ENCODE data around the gene RIMBP2. TPM values are rescaled to one million over a fixed set of nuclear protein-coding genes. Genes with fewer than 3 reads are reported as not detected.

Gene RIMBP2
- total RNA-seq, 1 donor from 2014 or later = not detected

- intact Hi-C loops (cut with DNase I) = no loop called here
- no peak for DNase-seq (ENCODE audit: low spot score)
These were observed 29.5 kb downstream of the RIMBP2 start for GRCh38 chr12:130686511-130686991.

GRCh38 chr12:130685850-130686249 is 30.2 kb downstream of the RIMBP2 start:
- intact Hi-C loops (cut with DNase I) = no loop called here
- no peak for DNase-seq (ENCODE audit: low spot score)

DNA sequence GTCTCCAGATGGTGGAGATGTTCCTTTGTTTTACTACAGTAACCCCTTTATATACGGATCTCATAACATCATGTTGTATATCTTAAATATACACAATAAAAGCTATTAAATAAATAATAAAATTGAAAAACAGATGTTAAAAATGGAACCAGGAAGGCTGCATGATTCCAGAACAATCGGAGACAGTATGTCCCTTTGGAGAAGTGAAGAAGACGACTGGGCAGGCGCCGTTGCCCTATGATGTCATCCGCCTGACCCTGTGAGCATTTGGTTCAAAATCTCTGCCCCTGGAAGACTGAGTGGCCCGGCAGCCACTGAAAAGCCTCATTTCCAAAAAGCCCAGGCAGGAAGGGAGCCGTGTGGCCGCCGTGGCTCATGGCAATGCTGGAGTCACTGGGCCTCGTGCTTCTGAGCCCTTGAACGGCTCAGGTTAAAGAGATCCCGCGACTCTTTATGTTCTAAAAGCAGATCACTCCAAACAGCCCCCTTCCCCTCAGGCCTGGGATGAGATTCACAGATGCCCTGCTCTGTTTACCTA is 30.8 kb downstream of the RIMBP2 start:
- intact Hi-C loops (cut with DNase I) = no loop called here
- DNase-seq (ENCODE audit: low spot score) = no peak

DNA sequence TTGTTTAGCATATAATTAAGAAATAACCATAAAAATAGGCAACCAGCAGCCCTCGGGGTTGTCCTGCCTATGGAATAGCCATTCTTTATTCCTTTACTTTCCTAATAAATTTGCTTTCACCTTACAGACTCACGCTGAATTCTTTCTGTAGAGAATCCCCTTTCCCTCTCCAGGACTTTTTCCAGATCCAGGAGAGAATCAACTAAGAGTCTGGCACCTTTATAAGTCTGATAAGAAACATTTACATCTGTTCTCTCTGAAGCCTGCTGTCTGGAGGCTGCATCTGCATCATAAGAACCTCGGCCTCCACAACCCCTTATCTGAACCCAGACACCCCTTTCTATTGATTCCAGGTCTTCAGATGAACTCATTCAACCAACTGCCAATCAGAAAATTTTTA is 32.3 kb downstream of the RIMBP2 start:
- intact Hi-C loops (cut with DNase I) = no loop called here
- no peak for DNase-seq (ENCODE audit: low spot score)

GRCh38 chr12:130683080-130683479 is 33.0 kb downstream of the RIMBP2 start:
- intact Hi-C loops (cut with DNase I) = no loop called here
- DNase-seq (ENCODE audit: low spot score) = no peak

- DNase-seq (ENCODE audit: low spot score) = no peak
- intact Hi-C loops (cut with DNase I) = no loop called here
These were observed 35.6 kb downstream of the RIMBP2 start for GRCh38 chr12:130680451-130680990.

DNA sequence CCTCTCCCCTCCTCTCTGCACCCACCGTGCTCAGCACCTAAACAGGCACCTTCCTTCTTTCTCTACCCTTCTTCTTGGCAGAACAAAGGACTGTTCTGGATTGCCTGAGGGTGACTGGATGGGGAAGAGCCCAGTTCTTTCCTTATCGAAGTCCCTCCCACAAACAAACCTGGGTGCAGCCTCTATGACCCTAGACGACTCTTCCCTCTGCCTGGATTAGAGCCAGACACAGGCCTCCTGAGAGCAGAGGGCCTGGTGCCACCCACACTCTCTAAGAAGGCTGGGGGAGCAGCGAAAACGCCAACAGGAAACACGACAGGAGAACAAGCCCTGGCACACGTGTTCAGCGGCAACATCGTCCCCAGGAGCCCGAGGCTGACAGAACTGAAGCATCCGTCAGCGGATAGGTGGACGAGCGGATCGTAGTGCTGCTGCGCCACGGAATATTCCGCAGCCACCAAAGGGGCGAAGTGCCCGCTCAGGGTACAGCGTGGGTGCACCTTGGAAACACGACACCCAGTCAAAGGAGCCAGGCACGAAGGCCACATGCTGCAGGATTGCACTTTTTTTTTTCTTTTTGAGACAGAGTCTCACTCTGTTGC is 38.0 kb downstream of the RIMBP2 start:
- DNase-seq (ENCODE audit: low spot score) = no peak
- intact Hi-C loops (cut with DNase I) = no loop called here

GRCh38 chr12:130675791-130676190 is 40.3 kb downstream of the RIMBP2 start:
- no peak for DNase-seq (ENCODE audit: low spot score)
- intact Hi-C loops (cut with DNase I) = no loop called here

- DNase-seq (ENCODE audit: low spot score) = no peak
- intact Hi-C loops (cut with DNase I) = no loop called here
These were observed 41.0 kb downstream of the RIMBP2 start for GRCh38 chr12:130675121-130675520.

GRCh38 chr12:130674676-130675075 is 41.4 kb downstream of the RIMBP2 start:
- intact Hi-C loops (cut with DNase I) = no loop called here

DNA sequence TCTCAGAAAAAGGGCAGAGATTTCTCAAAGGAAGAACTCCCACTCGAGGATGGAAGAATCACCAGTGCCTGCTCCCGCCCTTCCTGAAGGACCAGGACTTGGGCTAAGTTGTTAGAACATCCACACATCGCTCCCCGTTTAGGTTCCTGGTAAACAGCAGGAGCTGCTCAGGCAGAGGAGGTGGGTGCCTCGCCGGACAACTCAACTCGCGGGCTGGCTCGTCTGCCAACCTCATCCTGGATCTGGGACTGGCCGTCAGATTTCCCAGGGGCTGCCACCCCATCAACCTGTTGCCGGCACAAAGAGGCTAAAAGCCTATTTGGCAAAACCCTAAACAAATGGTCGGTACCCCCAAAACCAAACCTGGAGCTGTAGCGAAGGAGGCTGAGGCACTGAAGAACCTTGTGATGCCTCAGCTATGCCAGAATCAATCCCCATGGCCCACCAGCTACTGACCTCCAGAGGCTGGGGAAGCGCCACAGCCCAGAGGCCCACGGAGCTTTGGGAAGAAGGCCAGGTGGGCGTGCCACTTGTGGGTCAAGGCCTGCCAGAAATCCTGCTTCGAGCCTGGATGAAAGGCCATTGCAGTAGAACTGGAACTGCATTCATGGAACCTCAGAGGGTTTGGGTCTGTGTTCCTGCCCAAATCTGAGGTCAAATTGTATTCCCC is 42.9 kb downstream of the RIMBP2 start:
- intact Hi-C loops (cut with DNase I) = no loop called here
- no peak for DNase-seq (ENCODE audit: low spot score)

More at GRCh38 chr12:130674676-130675075, 41.4 kb downstream of the RIMBP2 start:
- no peak for DNase-seq (ENCODE audit: low spot score)

GRCh38 chr12:130672089-130672820 is 43.8 kb downstream of the RIMBP2 start:
- DNase-seq (ENCODE audit: low spot score) = no peak
- intact Hi-C loops (cut with DNase I) = no loop called here

DNA sequence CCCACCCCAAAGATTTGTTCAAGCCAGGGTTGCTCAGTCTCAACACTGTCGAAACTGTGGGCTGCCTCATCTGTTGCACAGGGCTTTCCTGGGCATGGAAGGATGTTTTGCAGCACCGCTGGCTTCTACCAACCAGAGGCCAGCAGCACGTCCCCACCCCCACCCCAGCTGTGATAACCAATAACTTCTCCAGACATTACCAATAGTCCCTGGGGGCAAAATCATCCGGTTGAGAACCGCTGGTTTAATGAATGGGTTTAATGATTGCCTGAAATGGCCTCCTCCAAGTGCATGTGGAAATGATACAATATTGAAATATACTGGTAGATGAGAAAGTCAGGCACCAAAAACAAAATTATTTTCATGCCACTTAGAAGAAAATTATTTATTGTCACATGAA is 44.5 kb downstream of the RIMBP2 start:
- DNase-seq (ENCODE audit: low spot score) = no peak
- intact Hi-C loops (cut with DNase I) = no loop called here

DNA sequence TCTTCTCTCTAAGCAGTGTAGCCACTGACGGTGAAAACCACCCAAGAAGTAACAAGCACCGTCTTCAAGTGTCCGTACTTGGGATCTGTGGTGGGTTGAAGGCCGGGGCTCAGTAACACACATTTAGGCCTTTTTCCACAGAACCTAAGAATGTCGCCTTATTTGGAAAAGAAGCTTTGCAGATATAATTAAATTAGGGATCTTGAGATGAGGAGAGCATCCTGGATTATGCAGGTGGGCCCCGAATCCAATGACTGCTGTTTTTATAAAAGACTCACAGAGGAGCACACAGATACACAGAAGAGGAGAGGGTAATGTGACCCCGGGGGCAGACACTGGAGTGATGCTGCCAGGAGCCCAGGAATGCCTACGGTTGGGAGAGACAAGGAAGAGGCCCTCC is 46.3 kb downstream of the RIMBP2 start:
- intact Hi-C loops (cut with DNase I) = no loop called here
- DNase-seq (ENCODE audit: low spot score) = no peak

DNA sequence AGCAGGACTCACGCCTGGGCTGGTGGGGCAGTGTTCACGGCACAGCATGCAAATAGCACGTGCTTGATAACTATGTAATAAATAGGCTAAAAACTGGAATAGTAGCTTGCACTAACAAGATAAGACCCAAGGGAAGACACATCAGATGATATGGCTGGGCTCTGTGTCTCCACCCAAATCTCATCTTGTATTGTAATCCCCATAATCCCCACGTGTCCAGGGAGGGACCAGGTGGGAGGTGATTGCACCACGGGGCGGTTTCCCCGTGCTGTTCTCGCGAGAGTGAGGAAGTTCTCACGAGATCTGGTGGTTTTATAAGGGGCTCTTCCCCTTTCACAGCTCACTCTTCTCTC is 46.9 kb downstream of the RIMBP2 start:
- DNase-seq (ENCODE audit: low spot score) = no peak
- intact Hi-C loops (cut with DNase I) = no loop called here

GRCh38 chr12:130668286-130669204 is 47.6 kb downstream of the RIMBP2 start:
- intact Hi-C loops (cut with DNase I) = no loop called here

DNA sequence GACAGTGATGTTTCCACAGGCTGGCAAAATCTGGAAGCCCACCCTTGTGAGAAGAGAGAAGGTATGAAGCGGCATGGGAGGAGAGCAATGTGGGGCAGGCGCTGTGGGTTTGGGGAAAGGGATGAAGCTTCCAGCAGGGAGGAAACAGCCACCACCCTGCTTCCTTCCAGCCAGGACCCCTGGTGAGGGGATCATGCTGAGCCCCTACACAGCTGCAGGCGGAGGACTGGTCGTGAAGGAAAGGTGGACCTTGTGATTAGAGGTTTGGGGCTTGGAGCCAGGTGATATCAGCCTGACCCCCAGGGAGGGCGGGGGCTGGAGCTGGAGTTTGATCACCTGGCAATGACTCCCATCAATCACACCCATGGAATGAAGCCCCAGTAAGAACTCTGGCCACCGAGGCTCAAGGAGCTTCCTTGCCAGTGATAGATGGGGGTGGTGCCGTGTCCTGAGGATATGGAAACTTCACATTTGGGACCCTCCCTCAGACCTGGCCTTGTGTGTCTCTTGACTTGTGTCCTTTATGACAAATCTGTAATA is 48.6 kb downstream of the RIMBP2 start:
- intact Hi-C loops (cut with DNase I) = no loop called here

More at GRCh38 chr12:130668286-130669204, 47.6 kb downstream of the RIMBP2 start:
- no peak for DNase-seq (ENCODE audit: low spot score)

DNA sequence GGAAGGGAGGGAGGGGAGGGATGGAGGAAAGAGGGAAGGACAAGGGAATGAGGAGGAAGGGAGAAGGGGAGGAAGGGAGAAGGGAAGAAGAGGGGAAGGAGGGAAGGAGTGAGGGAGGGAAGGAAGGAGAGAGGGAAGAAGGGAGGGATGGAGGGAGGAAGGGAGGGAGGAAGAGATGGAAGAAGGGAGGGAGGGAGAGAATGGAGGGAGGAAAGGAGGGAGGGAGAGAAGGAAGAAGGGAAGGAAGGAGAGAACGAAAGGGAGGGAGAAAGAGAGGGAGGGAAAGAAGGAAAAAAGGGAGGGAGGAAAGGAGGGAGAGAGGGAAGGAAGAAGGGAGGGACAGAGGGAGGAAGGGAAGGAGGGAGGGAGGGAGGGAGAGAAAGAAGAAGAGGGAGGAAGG is 49.5 kb downstream of the RIMBP2 start:
- intact Hi-C loops (cut with DNase I) = no loop called here
- no peak for DNase-seq (ENCODE audit: low spot score)

More for the DNA sequence above, 48.6 kb downstream of the RIMBP2 start:
- DNase-seq (ENCODE audit: low spot score) = no peak

DNA sequence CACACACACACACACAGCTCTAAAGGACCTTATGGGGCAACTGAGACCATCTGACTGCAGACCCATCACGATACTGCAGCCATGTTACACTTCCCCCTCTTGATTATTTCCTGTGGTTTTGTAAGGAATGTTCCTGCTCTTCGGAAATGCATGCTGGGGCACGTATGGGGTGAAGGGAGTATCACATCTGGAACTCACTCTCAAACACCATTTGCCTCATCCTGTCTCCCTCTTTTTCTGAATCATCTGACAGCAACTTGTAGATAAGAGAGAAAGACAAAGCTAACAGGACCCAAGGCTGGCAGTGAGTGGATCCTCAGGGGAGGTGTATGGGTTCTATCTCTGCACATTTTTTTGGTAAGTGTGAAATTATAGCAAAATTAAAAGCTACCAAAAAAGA is 50.3 kb downstream of the RIMBP2 start:
- intact Hi-C loops (cut with DNase I) = no loop called here
- DNase-seq (ENCODE audit: low spot score) = no peak

Data from cardiac septum (tissue), 1 donor.